ENCODE measurements around the gene SF3B6.

DNA sequence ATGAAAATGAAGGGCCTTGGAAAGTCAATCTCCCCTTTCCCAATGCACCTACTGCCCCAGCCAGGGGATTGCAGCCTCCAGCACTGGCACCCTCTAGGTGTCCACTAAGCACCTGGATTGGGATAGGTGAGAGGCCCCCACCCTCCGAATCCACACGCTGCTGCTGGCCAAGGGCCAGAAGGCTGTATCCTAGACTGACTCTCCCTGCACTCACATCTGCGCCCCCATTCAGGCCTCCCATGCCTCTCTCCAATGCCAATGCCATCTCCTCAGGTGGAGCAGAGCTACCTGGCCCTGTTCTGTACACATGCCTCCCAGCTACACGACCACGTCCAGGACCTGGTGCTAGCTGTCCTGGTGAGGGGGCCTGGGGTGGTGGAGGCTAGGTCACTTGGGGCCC is 56.4 kb downstream of the SF3B6 start:
- no peak for TF ChIP-seq EP300 (IDR thresholded peaks at IDR 0.05)
- TF ChIP-seq, protein P1, sequence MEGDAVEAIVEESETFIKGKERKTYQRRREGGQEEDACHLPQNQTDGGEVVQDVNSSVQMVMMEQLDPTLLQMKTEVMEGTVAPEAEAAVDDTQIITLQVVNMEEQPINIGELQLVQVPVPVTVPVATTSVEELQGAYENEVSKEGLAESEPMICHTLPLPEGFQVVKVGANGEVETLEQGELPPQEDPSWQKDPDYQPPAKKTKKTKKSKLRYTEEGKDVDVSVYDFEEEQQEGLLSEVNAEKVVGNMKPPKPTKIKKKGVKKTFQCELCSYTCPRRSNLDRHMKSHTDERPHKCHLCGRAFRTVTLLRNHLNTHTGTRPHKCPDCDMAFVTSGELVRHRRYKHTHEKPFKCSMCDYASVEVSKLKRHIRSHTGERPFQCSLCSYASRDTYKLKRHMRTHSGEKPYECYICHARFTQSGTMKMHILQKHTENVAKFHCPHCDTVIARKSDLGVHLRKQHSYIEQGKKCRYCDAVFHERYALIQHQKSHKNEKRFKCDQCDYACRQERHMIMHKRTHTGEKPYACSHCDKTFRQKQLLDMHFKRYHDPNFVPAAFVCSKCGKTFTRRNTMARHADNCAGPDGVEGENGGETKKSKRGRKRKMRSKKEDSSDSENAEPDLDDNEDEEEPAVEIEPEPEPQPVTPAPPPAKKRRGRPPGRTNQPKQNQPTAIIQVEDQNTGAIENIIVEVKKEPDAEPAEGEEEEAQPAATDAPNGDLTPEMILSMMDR (IDR thresholded peaks at IDR 0.05) = no peak
- no peak for TF ChIP-seq POLR2A (IDR thresholded peaks at IDR 0.05)

Measured in suprapubic skin (tissue), 3 donors.